GM23248 (cell line): ENCODE results near the gene SUSD6. TPM values are rescaled to one million over a fixed set of nuclear protein-coding genes. Genes with fewer than 3 reads are reported as not detected.
"Not testable (repeated sequence)": the region's sequence is repeated elsewhere in the genome, so short reads cannot be mapped to it uniquely, and the experiment has no call there.

Experiments
- DNase-seq: peaks from one replicate; pipeline ENCODE4 v3.0.0-alpha.2; 2015
- H2AFZ ChIP-seq: fragments of 200-600 bp; sonication (generic); 2 replicates; pipeline ENCODE4 v1.6.1; 2016; ENCODE audit warnings: antibody characterized with exemption
- H3F3A ChIP-seq: fragments of 200-600 bp; sonication (generic); 2 replicates; pipeline ENCODE4 v1.6.1; 2016; ENCODE audit warnings: mild to moderate bottlenecking, antibody characterized with exemption, mixed run types; ENCODE audit not compliant: insufficient read depth
- H3K27ac ChIP-seq: fragments of 200-600 bp; sonication (generic); 2 replicates; pipeline ENCODE4 v1.5.1; 2016; ENCODE audit warnings: mild to moderate bottlenecking
- H3K27me3 ChIP-seq: fragments of 200-600 bp; sonication (generic); replicated peaks from 2 replicates; pipeline ENCODE4 v1.6.1; 2016; ENCODE audit warnings: mild to moderate bottlenecking; ENCODE audit not compliant: insufficient read depth
- H3K36me3 ChIP-seq: fragments of 200-600 bp; sonication (generic); 2 replicates; pipeline ENCODE4 v1.6.1; 2016; ENCODE audit warnings: low read depth, mild to moderate bottlenecking
- H3K4me1 ChIP-seq: fragments of 200-600 bp; sonication (generic); 2 replicates; pipeline ENCODE4 v1.6.1; 2016; ENCODE audit warnings: mild to moderate bottlenecking; ENCODE audit not compliant: insufficient read depth
- H3K4me2 ChIP-seq: fragments of 200-600 bp; sonication (generic); one replicate; pipeline ENCODE4 v1.6.1; 2016; ENCODE audit warnings: mild to moderate bottlenecking; ENCODE audit not compliant: unreplicated experiment
- H3K4me3 ChIP-seq: fragments of 200-600 bp; sonication (generic); 2 replicates; pipeline ENCODE4 v1.5.1; 2016; ENCODE audit warnings: mild to moderate bottlenecking
- H3K79me2 ChIP-seq: fragments of 200-600 bp; sonication (generic); 2 replicates; pipeline ENCODE4 v1.6.1; 2016; ENCODE audit warnings: mild to moderate bottlenecking; ENCODE audit not compliant: insufficient read depth
- H3K9ac ChIP-seq: fragments of 200-600 bp; sonication (generic); 2 replicates; pipeline ENCODE4 v1.6.1; 2016; ENCODE audit warnings: mild to moderate bottlenecking
- H3K9me2 ChIP-seq: fragments of 200-600 bp; sonication (generic); 2 replicates; pipeline ENCODE4 v1.6.1; 2016; ENCODE audit warnings: mixed run types, mild to moderate bottlenecking, moderate library complexity; ENCODE audit not compliant: insufficient read depth
- H3K9me3 ChIP-seq: fragments of 200-600 bp; sonication (generic); one replicate; pipeline ENCODE4 v1.6.1; 2017; ENCODE audit warnings: low read depth
- H4K20me1 ChIP-seq: fragments of 200-600 bp; sonication (generic); 2 replicates; pipeline ENCODE4 v1.6.0; 2016; ENCODE audit not compliant: insufficient read depth
- EZH2 ChIP-seq: fragments of 200-600 bp; sonication (generic); IDR thresholded peaks from 2 replicates; pipeline ENCODE4 v1.6.1; 2018; ENCODE audit warnings: antibody characterized with exemption, mild to moderate bottlenecking; ENCODE audit not compliant: insufficient read depth, poor library complexity, severe bottlenecking
- EZH2phosphoT487 ChIP-seq: fragments of 200-600 bp; sonication (generic); IDR thresholded peaks from 2 replicates; pipeline ENCODE4 v1.6.1; 2018; ENCODE audit warnings: antibody characterized with exemption, moderate library complexity, mild to moderate bottlenecking, low read depth; ENCODE audit not compliant: insufficient read depth
- WGBS, 2 experiments: methylation state at CpG; one replicate each; pipeline ENCODE4 v1.1.6; 2015 to 2017; ENCODE audit warnings: low lambda C conversion rate in 2 of 2, low coverage in 1 of 2; ENCODE audit errors: missing lambda C conversion rate in 2 of 2; 5-methylcytosine and 5-hydroxymethylcytosine counted together
- in situ Hi-C: fragments of 300-500 bp; cut with MboI; formaldehyde crosslinking; loops from 2 replicates; pipeline ENCODE4 v1.15.0; 2020
- polyA plus RNA-seq: library from polyadenylated mRNA; unstranded; fragments of >200 nt; fragmentation: Nextera tagmentation; extraction: Ambion mirVana; gene quantifications from 2 replicates; pipeline ENCODE4 v1.2.1, GENCODE V29; 2016
- total RNA-seq: library from RNA; depleted of rRNA; stranded (reverse); fragments of >200 nt; shearing (Covaris generic); gene quantifications from 2 replicates; pipeline ENCODE4 v1.2.3, GENCODE V29; 2014

Gene SUSD6
- total and polyA plus RNA-seq, 2 experiments from 2014 or later: 12.2 to 24.1 TPM

- Histone ChIP-seq H3K4me1 (peaks cover 25% of the 10 kb centered on the region), H3K9me3 (no peaks in the 10 kb centered on the region), H3K27ac (no peak overlapping the region), H3K27me3 (no peaks in the 10 kb centered on the region), H3K4me3 (no peak overlapping the region), H3K9me2 (no peaks in the 10 kb centered on the region), H4K20me1 (no peaks in the 10 kb centered on the region), H3K4me2 (no peak overlapping the region), H3K79me2 (peaks cover 96% of the 10 kb centered on the region), H2AFZ (no peak overlapping the region), H3K36me3 (no peaks in the 10 kb centered on the region), H3F3A (0 out of 2 replicates have a peak, but pooled peaks cover 13% of the 10 kb centered on the region), H3K9ac (no peak overlapping the region)
- DNase-seq: no peak
- 79% methylated on average over 3 of the region's 3 CpGs for WGBS, 2 experiments
- TF ChIP-seq EZH2 (no peak), EZH2phosphoT487 (no peak)
- in situ Hi-C loops: no loop called here
Measured at GRCh38 chr14:69698572-69698971, 87.2 kb downstream of the SUSD6 start.

GRCh38 chr14:69699243-69699642, 87.8 kb downstream of the SUSD6 start:
- H2AFZ ChIP-seq, H3K9me3 ChIP-seq, DNase-seq, in situ Hi-C loops, H3K36me3 ChIP-seq, H3K27me3 ChIP-seq, H3K4me3 ChIP-seq, H4K20me1 ChIP-seq, H3K4me2 ChIP-seq, H3K9ac ChIP-seq, H3K9me2 ChIP-seq, H3K27ac ChIP-seq: not testable (repeated sequence)
- Histone ChIP-seq H3K4me1 (peaks cover 25% of the 10 kb centered on the region), H3F3A (0 out of 2 replicates have a peak, but pooled peaks cover 13% of the 10 kb centered on the region), H3K79me2 (peaks cover 96% of the 10 kb centered on the region)
- 91 to 98% methylated on average over 6 of the region's 6 CpGs for WGBS, 2 experiments

- H3K79me2 ChIP-seq: peaks cover 98% of the 10 kb centered on the region
- H3F3A ChIP-seq: 0 out of 2 replicates have a peak, but pooled peaks cover 13% of the 10 kb centered on the region
- H3K36me3 ChIP-seq: no peaks in the 10 kb centered on the region
- H3K27me3 ChIP-seq: no peaks in the 10 kb centered on the region
- H2AFZ ChIP-seq: no peak overlapping the region
- no peaks in the 10 kb centered on the region for H3K9me2 ChIP-seq
- peaks cover 21% of the 10 kb centered on the region for H3K4me1 ChIP-seq
- no peak overlapping the region for H3K4me2 ChIP-seq
- no peak overlapping the region for H3K4me3 ChIP-seq
- in situ Hi-C loops: no loop called here
- DNase-seq: no peak
- no peaks in the 10 kb centered on the region for H3K9me3 ChIP-seq
- no peak overlapping the region for H3K9ac ChIP-seq
- H3K27ac ChIP-seq: no peak overlapping the region
- 63 to 65% methylated on average over 6 of the region's 6 CpGs for WGBS, 2 experiments
- H4K20me1 ChIP-seq: no peaks in the 10 kb centered on the region
- no peak for TF ChIP-seq EZH2
- no peak for TF ChIP-seq EZH2phosphoT487
Measured at GRCh38 chr14:69699748-69700303, 88.4 kb downstream of the SUSD6 start.

GRCh38 chr14:69700575-69700974, 89.2 kb downstream of the SUSD6 start:
- no peak overlapping the region for H3K4me2 ChIP-seq
- no peaks in the 10 kb centered on the region for H3K36me3 ChIP-seq
- H3K79me2 ChIP-seq: peaks cover 92% of the 10 kb centered on the region
- no peak overlapping the region for H2AFZ ChIP-seq
- peaks cover 14% of the 10 kb centered on the region for H3K4me1 ChIP-seq
- no peaks in the 10 kb centered on the region for H4K20me1 ChIP-seq
- no peak overlapping the region for H3K4me3 ChIP-seq
- H3K27me3 ChIP-seq: no peaks in the 10 kb centered on the region
- TF ChIP-seq EZH2 (no peak), EZH2phosphoT487 (no peak)
- no peak overlapping the region for H3K9ac ChIP-seq
- 94 to 96% methylated on average over 2 of the region's 2 CpGs for WGBS, 2 experiments
- H3K27ac ChIP-seq: no peak overlapping the region
- no peaks in the 10 kb centered on the region for H3K9me3 ChIP-seq
- in situ Hi-C loops: no loop called here
- no peak for DNase-seq
- H3F3A ChIP-seq: 0 out of 2 replicates have a peak, but pooled peaks cover 8% of the 10 kb centered on the region
- no peaks in the 10 kb centered on the region for H3K9me2 ChIP-seq

- Histone ChIP-seq H3K27me3 (no peaks in the 10 kb centered on the region), H2AFZ (no peak overlapping the region), H3K9me3 (no peaks in the 10 kb centered on the region), H3K9me2 (no peaks in the 10 kb centered on the region), H3K4me3 (no peak overlapping the region), H3K79me2 (peaks cover 85% of the 10 kb centered on the region), H3K27ac (no peak overlapping the region), H4K20me1 (no peaks in the 10 kb centered on the region), H3K4me1 (peaks cover 7% of the 10 kb centered on the region), H3F3A (0 out of 2 replicates have a peak, but pooled peaks cover under 1% of the 10 kb centered on the region), H3K4me2 (no peak overlapping the region), H3K9ac (no peak overlapping the region), H3K36me3 (no peaks in the 10 kb centered on the region)
- DNase-seq: no peak
- TF ChIP-seq EZH2phosphoT487: no peak
- TF ChIP-seq EZH2: no peak
- 88 to 89% methylated on average over 4 of the region's 4 CpGs for WGBS, 2 experiments
- in situ Hi-C loops: no loop called here
Measured at GRCh38 chr14:69701291-69701690, 89.9 kb downstream of the SUSD6 start.
